Measurements from ENCODE around the gene SEMA5A.

GRCh38 chr5:9340085-9340484, 205.8 kb downstream of the SEMA5A start:
- no peak for TF ChIP-seq CTCF (CRISPR knock-in tag; IDR thresholded peaks at IDR 0.05)
- no peak for TF ChIP-seq ZMYM2 (CRISPR knock-in tag; IDR thresholded peaks at IDR 0.05)
- no peak for TF ChIP-seq MAX (IDR thresholded peaks at IDR 0.05)
- TF ChIP-seq REST (IDR thresholded peaks at IDR 0.05; ENCODE audit: borderline replicate concordance in 1 of 2, low read depth in 1 of 2, low read length in 2 of 2): no peak
